HG03575 (cell line): ENCODE results near the gene POLD1.

Experiments used
- ATAC-seq: cut with Tn5 transposase; IDR thresholded peaks from one replicate; pipeline ENCODE4 v1.9.1; 2021; ENCODE audit not compliant: unreplicated experiment, insufficient number of reproducible peaks, low FRiP score; ENCODE audit errors: extremely low read depth

Gene POLD1

DNA sequence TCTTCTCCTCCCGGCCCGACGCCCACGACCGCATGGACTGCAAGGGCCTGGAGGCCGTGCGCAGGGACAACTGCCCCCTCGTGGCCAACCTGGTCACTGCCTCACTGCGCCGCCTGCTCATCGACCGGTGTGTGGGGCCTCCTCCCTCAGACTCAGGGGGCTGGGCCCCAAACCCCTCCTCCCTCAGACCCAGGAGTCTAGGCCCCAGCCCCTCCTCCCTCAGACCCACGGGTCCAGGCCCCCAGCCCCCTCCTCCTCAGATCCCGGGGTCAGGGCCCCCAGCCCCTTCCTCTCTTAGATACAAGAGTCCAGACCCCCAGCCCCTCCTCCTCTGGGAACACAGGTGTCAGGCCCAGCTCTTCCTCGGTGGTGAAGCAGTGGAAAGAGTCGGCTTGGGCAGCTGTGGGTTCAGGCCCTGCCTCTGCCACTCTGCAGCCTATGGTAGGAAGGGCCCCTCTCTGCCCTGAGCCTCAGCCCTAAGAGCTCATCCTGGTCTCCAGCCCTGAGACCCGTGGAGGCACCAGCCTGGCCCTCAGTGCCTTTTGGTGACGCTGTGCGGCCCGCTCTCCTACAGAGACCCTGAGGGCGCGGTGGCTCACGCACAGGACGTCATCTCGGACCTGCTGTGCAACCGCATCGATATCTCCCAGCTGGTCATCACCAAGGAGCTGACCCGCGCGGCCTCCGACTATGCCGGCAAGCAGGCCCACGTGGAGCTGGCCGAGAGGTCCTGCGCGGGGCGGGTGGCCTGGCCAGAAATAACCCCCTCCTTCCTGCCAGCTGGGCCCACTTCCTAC is 30.9 kb downstream of the POLD1 start:
- ATAC-seq, result no peak

DNA sequence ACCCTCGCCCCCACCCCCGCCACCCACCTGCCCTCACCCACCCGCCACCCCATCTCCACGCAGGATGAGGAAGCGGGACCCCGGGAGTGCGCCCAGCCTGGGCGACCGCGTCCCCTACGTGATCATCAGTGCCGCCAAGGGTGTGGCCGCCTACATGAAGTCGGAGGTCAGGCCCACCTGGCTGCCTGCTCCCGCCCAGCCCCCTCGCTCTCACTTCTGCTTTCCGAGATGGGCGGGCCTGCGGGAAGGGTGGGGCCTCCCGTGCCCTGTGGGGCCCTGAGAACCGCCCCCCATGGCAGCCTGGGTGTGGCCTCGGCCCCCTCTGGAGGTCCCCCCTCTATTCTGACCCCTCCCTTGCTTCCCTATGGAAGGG is 31.5 kb downstream of the POLD1 start:
- ATAC-seq, result no peak

- no peak for ATAC-seq
Measured at GRCh38 chr19:50416034-50416977, 32.2 kb downstream of the POLD1 start.

DNA sequence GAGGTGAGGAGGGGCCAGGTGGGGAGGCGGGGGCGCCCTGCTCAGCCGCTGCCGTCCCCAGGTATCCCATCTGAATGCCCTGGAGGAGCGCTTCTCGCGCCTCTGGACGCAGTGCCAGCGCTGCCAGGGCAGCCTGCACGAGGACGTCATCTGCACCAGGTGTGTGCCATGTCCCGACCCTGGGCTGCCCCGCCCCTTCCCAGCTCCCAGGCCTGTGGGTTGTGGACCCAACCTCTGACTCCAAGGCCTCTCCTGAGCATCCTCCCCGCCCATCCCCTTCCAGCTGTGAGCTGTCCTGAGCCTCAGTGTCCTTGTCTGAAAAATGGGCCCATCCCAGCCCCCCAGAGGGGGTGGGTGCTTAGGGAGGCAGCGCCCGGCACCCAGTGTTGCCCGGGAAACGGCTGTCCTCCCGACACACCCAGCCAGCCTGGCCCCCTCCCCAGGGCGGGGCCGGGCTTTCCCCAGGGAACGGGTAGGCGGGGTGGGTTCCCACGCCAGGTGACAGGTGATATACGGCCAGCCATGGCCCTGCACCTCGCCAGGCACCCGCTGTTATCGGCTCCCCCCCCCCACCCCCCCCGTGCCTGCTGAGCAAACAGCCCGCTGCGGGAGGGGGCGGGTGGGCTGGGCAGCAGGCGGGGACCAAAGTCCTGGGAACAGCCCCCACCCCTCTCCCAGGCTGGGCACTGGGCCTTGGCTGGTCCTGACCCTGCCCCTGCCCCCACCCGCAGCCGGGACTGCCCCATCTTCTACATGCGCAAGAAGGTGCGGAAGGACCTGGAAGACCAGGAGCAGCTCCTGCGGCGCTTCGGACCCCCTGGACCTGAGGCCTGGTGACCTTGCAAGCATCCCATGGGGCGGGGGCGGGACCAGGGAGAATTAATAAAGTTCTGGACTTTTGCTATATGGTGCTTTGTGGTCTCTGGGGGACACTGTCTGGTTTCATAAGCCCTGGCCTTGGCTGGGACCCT is 33.2 kb downstream of the POLD1 start:
- ATAC-seq, result no peak

DNA sequence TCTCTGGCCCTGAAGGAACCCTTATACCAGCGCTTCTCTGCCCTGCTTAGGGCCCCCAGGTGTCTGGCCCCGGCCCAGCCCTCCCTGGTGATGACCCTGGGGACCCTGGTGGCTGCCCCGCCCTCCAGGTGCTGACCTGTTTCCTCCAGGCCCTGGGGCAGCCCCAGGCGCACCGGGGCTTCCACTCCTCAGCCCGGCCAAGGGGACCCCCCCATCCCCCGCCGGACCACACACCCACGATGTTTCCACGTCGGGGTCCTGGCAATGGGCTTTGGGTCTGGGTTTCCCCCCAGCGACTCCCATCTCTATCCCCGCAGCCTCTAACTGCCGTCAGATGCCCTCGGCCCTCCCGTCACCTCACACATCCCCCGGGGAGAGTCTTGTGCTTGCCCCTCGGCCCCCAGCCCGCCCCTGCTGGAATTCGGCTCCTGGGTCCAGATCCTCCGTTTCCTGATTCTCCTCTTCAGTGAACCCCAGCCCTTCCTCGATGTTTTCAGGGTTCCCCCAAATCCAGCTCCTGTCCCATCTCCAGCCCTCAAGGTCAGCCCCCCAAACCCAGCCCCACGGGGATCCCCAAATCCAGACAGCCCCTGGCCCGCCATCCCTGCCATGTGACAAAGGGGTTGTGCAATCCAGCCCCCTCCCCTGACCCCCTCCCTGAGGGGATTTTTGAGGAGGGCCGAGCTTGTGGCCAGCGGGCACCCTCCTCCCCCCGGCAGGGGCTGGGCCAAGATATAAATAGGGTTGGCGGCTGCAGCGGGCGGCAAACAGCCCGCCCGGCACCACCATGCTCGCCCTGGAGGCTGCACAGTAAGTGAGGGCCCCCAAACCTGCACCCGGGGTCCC is 34.3 kb downstream of the POLD1 start, which contains the start of gene SPIB:
Gene SPIB, plus strand, starts transcription at position 763 of the 846 bp plus-strand sequence. Its CDS starts 25 bp downstream, at position 788.
- no peak for ATAC-seq

DNA sequence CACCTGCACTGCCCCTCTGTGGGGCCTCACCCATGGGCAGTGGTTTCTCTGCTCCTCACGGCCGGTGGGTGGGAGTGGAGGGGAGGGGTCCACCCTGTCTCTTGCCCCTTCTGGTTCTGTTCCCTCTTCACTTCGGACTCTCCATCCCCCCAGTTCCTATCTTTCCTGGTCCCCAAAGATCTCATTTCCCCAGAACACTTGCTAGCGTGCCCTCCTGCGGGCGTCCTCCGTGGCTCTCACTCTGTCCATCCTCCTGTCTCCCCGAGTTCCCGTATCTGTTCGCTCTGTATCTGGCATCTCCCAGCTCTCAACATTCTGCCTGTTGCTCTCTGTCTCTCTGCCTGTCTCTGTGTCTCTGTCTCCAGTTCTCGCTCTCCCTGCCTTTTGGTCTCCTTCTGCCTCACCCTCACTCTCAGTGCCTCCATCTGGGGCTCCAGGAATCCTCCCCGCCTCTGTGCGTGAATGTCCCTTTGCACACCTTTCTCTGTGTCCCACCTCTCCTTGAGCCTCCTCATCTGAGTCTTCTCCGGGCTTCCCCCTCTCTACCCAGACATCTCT is 35.0 kb downstream of the POLD1 start:
- ATAC-seq, result no peak

DNA sequence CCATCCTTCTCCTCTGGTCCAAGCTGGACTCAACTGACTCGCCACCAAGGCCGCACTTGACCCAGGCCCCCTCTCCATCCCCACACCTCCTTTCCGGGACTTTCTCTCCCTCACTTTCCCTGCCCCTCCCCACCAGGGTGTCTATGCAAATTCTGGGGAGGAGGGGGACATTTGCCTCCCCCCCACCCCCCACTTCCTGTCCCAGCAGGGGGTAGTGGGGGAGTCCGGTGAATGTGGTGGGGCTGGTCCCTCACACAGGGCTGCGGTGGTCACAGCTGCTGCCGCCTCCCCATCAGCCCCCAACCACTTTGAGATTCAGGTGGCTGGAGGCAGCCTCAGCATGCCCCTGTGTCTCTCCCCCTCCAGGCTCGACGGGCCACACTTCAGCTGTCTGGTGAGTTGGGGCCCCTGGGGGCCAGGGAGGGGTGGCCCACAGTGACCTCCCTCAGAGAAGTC is 35.5 kb downstream of the POLD1 start:
- no peak for ATAC-seq

DNA sequence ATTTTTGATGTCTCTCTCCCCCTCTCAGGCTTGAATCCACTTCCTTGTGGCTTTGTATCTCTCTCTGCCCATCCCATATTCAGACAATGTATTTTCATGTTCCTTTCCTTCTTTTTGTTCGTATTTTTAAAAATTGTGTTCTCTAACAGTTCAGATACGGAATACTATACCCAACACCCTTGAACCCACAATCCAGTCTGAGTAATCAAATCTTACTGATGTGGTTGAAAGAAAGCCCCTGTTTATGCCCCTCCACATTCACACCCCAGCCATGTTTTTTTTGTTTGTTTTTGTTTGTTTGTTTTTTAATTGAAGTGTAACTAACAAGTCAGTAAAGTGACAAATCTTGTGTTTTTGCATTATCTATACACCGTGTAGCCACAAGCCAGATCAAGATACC is 36.0 kb downstream of the POLD1 start:
- ATAC-seq, result no peak

GRCh38 chr19:50420808-50421207 is 36.7 kb downstream of the POLD1 start:
- ATAC-seq, result no peak

DNA sequence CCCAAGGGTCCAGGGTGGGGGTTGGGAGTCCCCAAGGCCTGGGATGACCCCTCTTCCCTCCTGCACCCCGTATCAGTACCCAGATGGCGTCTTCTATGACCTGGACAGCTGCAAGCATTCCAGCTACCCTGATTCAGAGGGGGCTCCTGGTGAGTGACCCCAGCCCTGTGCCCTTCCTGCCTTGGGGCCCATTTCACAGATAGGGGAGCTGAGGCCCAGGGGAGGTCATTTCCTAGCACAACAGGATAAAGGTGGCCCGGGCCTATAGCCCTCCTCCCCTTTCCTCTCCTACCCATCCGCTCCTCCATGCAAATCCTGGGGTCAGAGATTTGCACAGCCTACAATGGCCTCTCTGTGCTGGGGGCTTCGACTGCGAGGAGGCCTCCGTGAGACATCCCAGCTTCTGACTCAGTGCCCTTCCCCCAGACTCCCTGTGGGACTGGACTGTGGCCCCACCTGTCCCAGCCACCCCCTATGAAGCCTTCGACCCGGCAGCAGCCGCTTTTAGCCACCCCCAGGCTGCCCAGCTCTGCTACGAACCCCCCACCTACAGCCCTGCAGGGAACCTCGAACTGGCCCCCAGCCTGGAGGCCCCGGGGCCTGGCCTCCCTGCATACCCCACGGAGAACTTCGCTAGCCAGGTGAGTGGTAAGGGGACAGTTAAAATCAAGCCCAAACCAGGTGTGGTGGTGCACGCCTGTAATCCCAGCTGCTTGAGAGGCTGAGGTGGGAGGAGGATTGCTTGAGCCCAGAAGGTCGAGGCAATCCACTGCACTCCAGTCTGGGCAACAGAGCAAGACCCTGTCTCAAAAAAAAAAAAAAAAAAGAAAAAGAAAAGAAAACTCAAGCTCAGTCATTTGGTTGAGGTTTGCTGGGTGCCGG is 38.5 kb downstream of the POLD1 start:
- ATAC-seq, result no peak

DNA sequence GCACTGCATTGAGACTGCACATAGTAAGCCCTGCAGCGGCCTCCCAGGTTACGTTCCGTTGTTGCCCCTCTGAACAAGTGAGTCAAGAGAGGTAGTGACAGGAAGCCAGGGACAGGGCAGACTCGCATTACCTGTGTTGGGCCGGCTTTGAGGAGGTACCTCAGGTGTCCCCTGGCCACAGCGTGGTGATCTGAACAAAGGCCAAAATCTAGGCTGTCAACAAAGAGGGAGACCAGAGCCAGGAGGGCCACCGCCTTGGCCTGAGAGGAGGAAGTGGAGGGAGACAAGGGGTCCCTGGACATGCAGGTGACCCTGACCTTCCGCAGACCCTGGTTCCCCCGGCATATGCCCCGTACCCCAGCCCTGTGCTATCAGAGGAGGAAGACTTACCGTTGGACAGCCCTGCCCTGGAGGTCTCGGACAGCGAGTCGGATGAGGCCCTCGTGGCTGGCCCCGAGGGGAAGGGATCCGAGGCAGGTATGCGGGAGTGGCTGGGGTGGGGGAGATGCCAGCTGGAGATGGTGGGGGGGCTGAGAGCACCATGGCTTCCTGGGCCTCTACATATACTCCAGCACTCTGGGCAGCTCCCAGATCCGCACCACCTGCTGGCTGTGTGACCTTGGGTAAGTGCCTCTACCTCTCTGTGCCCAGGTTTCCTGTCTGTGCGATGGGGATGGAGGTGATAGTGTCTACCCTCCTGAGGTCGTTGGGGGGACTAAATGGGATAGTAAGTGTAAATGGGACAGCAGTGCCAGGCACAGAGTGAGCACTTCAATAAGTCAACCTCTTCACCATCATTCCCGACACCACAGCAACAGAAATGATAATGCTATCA is 39.3 kb downstream of the POLD1 start:
- ATAC-seq, result no peak

DNA sequence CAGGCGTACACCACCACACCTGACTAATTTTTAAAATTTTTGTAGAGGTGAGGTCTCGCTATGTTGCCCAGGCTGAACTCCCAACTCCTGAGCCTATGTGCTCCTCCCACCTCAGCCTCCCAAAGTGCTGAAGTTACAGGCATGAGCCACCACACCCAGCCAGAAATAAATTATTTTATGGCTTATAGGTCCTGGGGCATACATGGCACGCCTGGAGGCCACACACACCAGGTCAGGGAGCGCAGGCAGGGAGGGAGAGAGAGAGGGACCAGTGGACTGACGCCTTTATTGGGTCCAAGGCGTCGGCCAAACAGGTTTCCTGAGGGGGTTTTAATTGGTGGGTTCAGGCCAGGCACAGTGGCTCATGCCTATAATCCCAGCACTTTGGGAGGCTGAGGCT is 41.4 kb downstream of the POLD1 start:
- ATAC-seq, result no peak

DNA sequence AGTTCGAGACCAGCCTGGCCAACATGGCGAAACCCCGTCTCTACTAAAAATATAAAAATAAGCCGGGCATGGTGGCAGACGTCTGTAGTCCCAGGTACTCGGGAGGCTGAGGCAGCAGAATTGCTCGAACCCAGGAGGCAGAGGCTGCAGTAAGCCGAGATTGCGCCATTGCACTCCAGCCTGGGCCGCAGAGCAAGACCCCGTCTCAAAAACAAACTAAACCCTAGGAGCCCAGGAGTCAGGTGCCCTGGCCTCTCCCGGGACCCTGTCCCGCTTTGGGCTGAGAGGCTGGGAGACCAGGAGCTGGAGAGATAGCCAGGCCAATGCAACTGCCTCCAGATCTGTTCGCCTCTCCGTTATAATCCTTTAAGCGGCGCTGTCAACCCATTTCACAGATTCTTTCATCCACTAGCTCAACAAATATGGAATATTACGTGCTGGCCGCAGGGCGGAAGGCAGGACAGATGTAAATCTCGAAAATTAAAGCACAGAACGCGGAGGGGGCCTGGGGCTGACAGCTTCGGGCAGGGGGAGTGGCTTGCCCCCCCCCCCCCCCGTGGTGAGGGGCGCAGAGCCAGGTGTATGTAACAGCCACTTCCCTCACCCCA is 43.3 kb downstream of the POLD1 start:
- ATAC-seq, result no peak

GRCh38 chr19:50427997-50428425 is 43.9 kb downstream of the POLD1 start:
- ATAC-seq, result no peak

DNA sequence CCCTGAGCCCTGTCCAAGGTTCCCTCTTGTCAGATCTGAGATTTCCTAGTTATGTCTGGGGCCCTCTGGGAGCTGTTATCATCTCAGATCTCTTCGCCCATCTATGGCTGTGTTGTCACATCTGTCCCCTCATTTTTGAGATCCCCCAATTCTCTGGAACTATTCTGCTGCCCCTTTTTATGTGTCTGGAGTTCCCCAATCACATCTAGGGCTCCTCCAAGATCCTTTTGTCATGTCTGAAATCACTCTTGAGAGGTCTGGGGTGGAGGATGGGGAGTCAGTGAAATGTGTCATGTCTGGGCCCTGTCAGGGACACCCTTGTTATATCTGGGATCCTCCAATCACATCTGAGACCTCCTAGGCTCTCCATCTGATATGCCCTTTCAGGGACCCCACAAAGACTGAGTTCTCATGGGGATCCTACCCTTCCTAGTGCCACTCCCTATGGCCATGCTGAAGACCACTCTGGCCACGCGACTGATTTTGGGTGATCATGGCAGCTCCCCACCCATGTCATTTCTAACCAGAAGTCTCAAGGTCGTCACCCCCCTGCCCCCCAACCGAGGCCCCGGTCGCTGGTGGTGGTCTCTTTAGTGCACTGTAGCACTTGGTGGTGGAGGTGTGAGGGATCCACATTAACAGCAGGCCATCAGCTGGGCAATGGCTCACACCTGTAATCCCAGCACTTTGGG is 44.8 kb downstream of the POLD1 start:
- ATAC-seq, result no peak
